Glutamatergic neuron (in vitro differentiated cells): ENCODE results near the gene ZNF579. TPM values are rescaled to one million over a fixed set of nuclear protein-coding genes. Genes with fewer than 3 reads are reported as not detected.

ENCODE experiments used
- DNase-seq: peaks from one replicate; pipeline ENCODE4 v3.0.0; 2022
- H3K27ac Mint-ChIP-seq: one replicate; pipeline ENCODE4 v1.8.0; 2020; ENCODE audit warnings: mild to moderate bottlenecking, mixed read lengths, inconsistent platforms; ENCODE audit not compliant: unreplicated experiment
- H3K27me3 Mint-ChIP-seq: one replicate; pipeline ENCODE4 v1.8.0; 2020; ENCODE audit warnings: mild to moderate bottlenecking, moderate library complexity, mixed read lengths, inconsistent platforms; ENCODE audit not compliant: unreplicated experiment
- H3K36me3 Mint-ChIP-seq: one replicate; pipeline ENCODE4 v1.8.0; 2020; ENCODE audit warnings: mild to moderate bottlenecking, mixed read lengths, inconsistent platforms; ENCODE audit not compliant: unreplicated experiment
- H3K4me1 Mint-ChIP-seq: one replicate; pipeline ENCODE4 v1.8.0; 2020; ENCODE audit warnings: mild to moderate bottlenecking, low read depth, mixed read lengths, inconsistent platforms; ENCODE audit not compliant: unreplicated experiment
- H3K4me3 Mint-ChIP-seq: one replicate; pipeline ENCODE4 v1.8.0; 2020; ENCODE audit warnings: mild to moderate bottlenecking, mixed read lengths, inconsistent platforms; ENCODE audit not compliant: unreplicated experiment
- H3K9me3 Mint-ChIP-seq: one replicate; pipeline ENCODE4 v1.8.0; 2020; ENCODE audit warnings: mild to moderate bottlenecking, moderate library complexity, mixed read lengths, inconsistent platforms; ENCODE audit not compliant: unreplicated experiment
- CTCF ChIP-seq: fragments of 200-600 bp; sonication (generic); IDR thresholded peaks from one replicate; pipeline ENCODE4 v1.5.0; 2021; ENCODE audit not compliant: partially characterized antibody, unreplicated experiment
- total RNA-seq: library from RNA; stranded (reverse); fragmentation: NEBNext Ultra II Directional; extraction: Animal tissue kit (Norgen Biotek cat#: 25700); gene quantifications from one replicate; pipeline ENCODE4 v1.2.1, GENCODE V29; 2021; ENCODE audit not compliant: unreplicated experiment

ZNF579 gene
- total RNA-seq, 1 donor from 2014 or later, result 48.9 TPM

DNA sequence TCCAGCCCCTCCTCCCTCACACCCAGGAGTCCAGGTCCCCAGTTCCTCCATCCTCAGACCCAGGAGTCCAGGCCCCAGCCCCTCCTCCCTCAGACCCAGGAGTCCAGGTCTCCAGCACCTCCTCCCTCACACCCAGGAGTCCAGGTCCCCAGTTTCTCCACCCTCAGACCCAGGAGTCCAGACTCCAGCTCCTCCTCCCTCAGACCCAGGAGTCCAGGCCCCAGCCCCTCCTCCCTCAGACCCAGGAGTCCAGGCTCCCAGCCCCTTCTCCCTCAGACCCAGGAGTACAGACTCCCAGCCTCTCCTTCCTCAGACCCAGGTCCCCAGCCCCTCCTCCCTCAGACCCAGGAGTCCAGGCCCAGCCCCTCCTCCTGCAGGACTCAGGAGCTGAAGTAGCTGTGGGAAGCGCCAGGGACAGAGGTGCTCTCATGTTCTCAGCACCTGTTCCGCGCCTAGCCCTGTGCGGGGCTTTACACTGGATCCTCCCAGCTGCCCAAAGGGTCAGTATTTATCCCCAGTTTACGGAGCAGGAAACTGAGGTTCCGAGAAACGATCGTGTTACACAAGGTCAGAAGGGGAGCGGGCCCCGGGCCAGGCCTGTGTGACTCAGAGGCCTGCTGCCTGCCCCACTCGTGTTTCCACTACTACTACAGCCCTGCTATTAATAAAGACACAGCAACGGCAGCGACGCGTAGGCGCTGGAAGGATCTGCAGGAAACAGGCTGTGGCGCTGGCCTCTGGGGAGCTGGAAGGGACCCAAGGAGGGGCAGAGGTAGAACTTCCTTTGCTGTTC, 33.6 kb downstream of the ZNF579 start:
- TF ChIP-seq CTCF, result no peak
- Mint-ChIP-seq H3K9me3 (peaks cover 20% of the 10 kb centered on the region), H3K4me3 (no peak overlapping the region), H3K4me1 (peaks cover 18% of the 10 kb centered on the region), H3K27ac (no peak overlapping the region), H3K27me3 (peaks cover 3% of the 10 kb centered on the region), H3K36me3 (peaks cover 11% of the 10 kb centered on the region)
- DNase-seq, result no peak

DNA sequence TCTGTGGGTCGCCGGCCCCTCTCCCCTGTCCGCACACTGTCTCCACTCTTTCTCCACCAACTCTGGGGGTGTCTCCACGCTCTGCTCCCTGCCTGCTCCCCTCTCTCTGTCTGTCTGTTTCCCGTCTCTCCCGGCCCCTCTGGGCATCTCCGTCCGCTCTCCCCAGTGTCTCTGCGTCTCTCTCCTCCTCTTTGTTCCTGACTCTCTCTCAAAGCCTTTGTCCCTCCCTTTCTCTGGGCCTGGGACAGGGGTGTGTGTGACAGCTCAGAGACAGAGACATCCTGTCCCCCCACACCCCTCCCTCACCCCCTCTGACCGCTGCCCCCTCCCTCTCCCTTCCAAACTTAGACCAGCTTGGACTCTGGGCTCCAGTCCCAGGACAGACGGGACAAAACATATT, 34.6 kb downstream of the ZNF579 start:
- H3K27ac Mint-ChIP-seq, result peak overlapping the region; percentile 55
- H3K9me3 Mint-ChIP-seq, result peaks cover 24% of the 10 kb centered on the region
- peaks cover 3% of the 10 kb centered on the region for H3K27me3 Mint-ChIP-seq
- no peak for DNase-seq
- peaks cover 16% of the 10 kb centered on the region for H3K36me3 Mint-ChIP-seq
- TF ChIP-seq CTCF, result no peak
- H3K4me3 Mint-ChIP-seq, result peak overlapping the region; percentile 46
- H3K4me1 Mint-ChIP-seq, result peaks cover 19% of the 10 kb centered on the region

- Mint-ChIP-seq H3K4me3 (peak within 1 kb of the TSS; percentile 59), H3K4me1 (peaks cover 19% of the 10 kb centered on the region), H3K9me3 (peaks cover 24% of the 10 kb centered on the region), H3K36me3 (peaks cover 16% of the 10 kb centered on the region), H3K27ac (peak within 1 kb of the TSS; percentile 73), H3K27me3 (peaks cover 3% of the 10 kb centered on the region)
- no peak for DNase-seq
- TF ChIP-seq CTCF, result no peak
Measured at GRCh38 chr19:55545443-55545842, 35.2 kb downstream of the ZNF579 start, which contains the start of gene SBK3. Gene SBK3, minus strand, starts transcription at chr19:55545543. Its CDS starts 0 bp downstream, at chr19:55545543.

- H3K9me3 Mint-ChIP-seq, result peaks cover 20% of the 10 kb centered on the region
- H3K36me3 Mint-ChIP-seq, result peaks cover 16% of the 10 kb centered on the region
- no peak for TF ChIP-seq CTCF
- H3K4me3 Mint-ChIP-seq, result no peak overlapping the region
- peaks cover 4% of the 10 kb centered on the region for H3K27me3 Mint-ChIP-seq
- H3K4me1 Mint-ChIP-seq, result peaks cover 17% of the 10 kb centered on the region
- peak overlapping the region; percentile 73 for H3K27ac Mint-ChIP-seq
- DNase-seq, result no peak
Measured at GRCh38 chr19:55544776-55545439, 35.7 kb downstream of the ZNF579 start.

GRCh38 chr19:55544014-55544413, 36.6 kb downstream of the ZNF579 start:
- H3K36me3 Mint-ChIP-seq, result peaks cover 16% of the 10 kb centered on the region
- no peak for TF ChIP-seq CTCF
- peaks cover 5% of the 10 kb centered on the region for H3K27me3 Mint-ChIP-seq
- peaks cover 18% of the 10 kb centered on the region for H3K9me3 Mint-ChIP-seq
- DNase-seq, result no peak
- no peak overlapping the region for H3K4me3 Mint-ChIP-seq
- H3K4me1 Mint-ChIP-seq, result peaks cover 20% of the 10 kb centered on the region
- H3K27ac Mint-ChIP-seq, result no peak overlapping the region
